SK-N-SH (cell line): ENCODE measurements around the gene KRTAP22-2. TPM values are rescaled to one million over a fixed set of nuclear protein-coding genes. Genes with fewer than 3 reads are reported as not detected.

Source experiments
- CTCF ChIA-PET: fragments of 300-600, 350-600 bp; formaldehyde crosslinking; extraction: SDS; loops from one replicate; lab custom pipeline; 2021; lab: Yijun Ruan, JAX
- POLR2A ChIA-PET: fragments of 350-600 bp; sonication (Branson Sonifier 250); formaldehyde crosslinking; extraction: SDS; loops from one replicate; lab custom pipeline; 2020; ENCODE audit warnings: antibody characterized with exemption, inconsistent platforms; lab: Yijun Ruan, JAX
- DNase-seq: peaks from one replicate; pipeline ENCODE4 v3.0.0; 2012
- H2AFZ ChIP-seq: fragments of 200-600 bp; sonication (generic); 2 replicates; pipeline ENCODE4 v1.8.1; 2016; ENCODE audit warnings: antibody characterized with exemption, mild to moderate bottlenecking, low read depth
- H3F3A ChIP-seq: fragments of 200-600 bp; sonication (generic); replicated peaks from 2 replicates; pipeline ENCODE3; 2016; ENCODE audit warnings: antibody characterized with exemption, mild to moderate bottlenecking; ENCODE audit not compliant: insufficient read depth
- H3K27ac ChIP-seq, 2 experiments: fragments of 200-500 bp in 1 of 2; fragments of 200-600 bp in 1 of 2; sonication (Bioruptor generic) in 1 of 2; sonication (generic), shearing (Covaris generic) in 1 of 2; 2 replicates each; pipeline versions ENCODE4 v1.5.1 to v1.6.1; 2014 to 2016; ENCODE audit warnings: low read depth in 2 of 2, inconsistent platforms in 1 of 2, low read length in 1 of 2, mild to moderate bottlenecking in 1 of 2, mixed read lengths in 1 of 2
- H3K27me3 ChIP-seq: fragments of 200-600 bp; sonication (generic), shearing (Covaris generic); 2 replicates; pipeline ENCODE4 v1.6.1; 2016; ENCODE audit warnings: mixed run types; ENCODE audit not compliant: insufficient read depth
- H3K36me3 ChIP-seq, 2 experiments: fragments of 200-500 bp in 1 of 2; fragments of 200-600 bp in 1 of 2; sonication (Bioruptor generic) in 1 of 2; sonication (generic) in 1 of 2; replicated peaks in 1 of 2; 2 replicates each; pipeline versions ENCODE3 to v1.5.1; 2014 to 2016; ENCODE audit warnings: low read length in 1 of 2, mild to moderate bottlenecking in 1 of 2; ENCODE audit not compliant: insufficient read depth in 2 of 2, control insufficient read depth in 1 of 2
- H3K4me1 ChIP-seq, 2 experiments: fragments of 200-500 bp in 1 of 2; fragments of 200-600 bp in 1 of 2; sonication (Bioruptor generic) in 1 of 2; sonication (generic), shearing (Covaris generic) in 1 of 2; 2 replicates each; pipeline versions ENCODE4 v1.5.1 to v1.6.1; 2014 to 2016; ENCODE audit warnings: low read depth in 1 of 2, low read length in 1 of 2, mixed run types in 1 of 2; ENCODE audit not compliant: insufficient read depth in 2 of 2, control insufficient read depth in 1 of 2
- H3K4me2 ChIP-seq: fragments of 200-600 bp; sonication (generic), shearing (Covaris generic); 2 replicates; pipeline ENCODE4 v1.6.1; 2017; ENCODE audit warnings: mixed run types
- H3K4me3 ChIP-seq, 2 experiments: fragments of 200-500 bp in 1 of 2; fragments of 200-600 bp in 1 of 2; sonication (Bioruptor generic) in 1 of 2; sonication (generic), shearing (Covaris generic) in 1 of 2; 2 replicates each; pipeline versions ENCODE4 v1.5.1 to v1.8.1; 2014 to 2016; ENCODE audit warnings: low read depth in 2 of 2, inconsistent platforms in 1 of 2, low read length in 1 of 2, mild to moderate bottlenecking in 1 of 2, mixed read lengths in 1 of 2, moderate library complexity in 1 of 2
- H3K79me2 ChIP-seq: fragments of 200-600 bp; sonication (generic); 2 replicates; pipeline ENCODE4 v1.8.1; 2017; ENCODE audit warnings: mild to moderate bottlenecking; ENCODE audit not compliant: insufficient read depth
- H3K9ac ChIP-seq: fragments of 200-600 bp; sonication (generic); 2 replicates; pipeline ENCODE4 v1.6.1; 2017; ENCODE audit warnings: mixed run types
- H3K9me2 ChIP-seq: fragments of 200-600 bp; sonication (generic); 2 replicates; pipeline ENCODE4 v1.6.1; 2017; ENCODE audit warnings: mixed run types
- H3K9me3 ChIP-seq: fragments of 200-600 bp; sonication (generic); 2 replicates; pipeline ENCODE4 v1.6.1; 2017; ENCODE audit warnings: mixed run types, mild to moderate bottlenecking, moderate library complexity
- H4K20me1 ChIP-seq: fragments of 200-600 bp; sonication (generic); 2 replicates; pipeline ENCODE4 v1.6.1; 2017; ENCODE audit warnings: mild to moderate bottlenecking, mixed run types; ENCODE audit not compliant: insufficient read depth
- CTCF ChIP-seq: fragments of 200-600 bp; sonication (generic); IDR thresholded peaks from 2 replicates; pipeline ENCODE4 v1.6.1; 2017; ENCODE audit warnings: antibody characterized with exemption, mild to moderate bottlenecking, moderate library complexity
- ELF1 ChIP-seq: IDR thresholded peaks from 2 replicates; pipeline ENCODE4 v1.4.0; 2012
- EP300 ChIP-seq, 2 experiments: IDR thresholded peaks; 2 replicates each; pipeline versions ENCODE4 v1.4.0 to v1.6.1; 2012; ENCODE audit warnings: borderline replicate concordance in 1 of 2, low read depth in 1 of 2, low read length in 1 of 2
- FOSL2 ChIP-seq: IDR thresholded peaks from 2 replicates; pipeline ENCODE4 v1.4.0; 2012; ENCODE audit warnings: low read depth, mild to moderate bottlenecking, moderate library complexity, borderline replicate concordance
- FOXJ3 ChIP-seq: sonication (generic); formaldehyde crosslinking; IDR thresholded peaks from 2 replicates; pipeline ENCODE4 v1.5.1; 2020; ENCODE audit warnings: mild to moderate bottlenecking, missing genetic modification reagents
- GABPA ChIP-seq: IDR thresholded peaks from 2 replicates; pipeline ENCODE4 v1.4.0; 2012; ENCODE audit warnings: low read depth, mild to moderate bottlenecking
- IRF3 ChIP-seq: fragments of 150-350 bp; IDR thresholded peaks from 2 replicates; pipeline ENCODE4 v1.6.1; 2016; ENCODE audit warnings: mild to moderate bottlenecking, low read depth, low read length
- JUND ChIP-seq: IDR thresholded peaks from 2 replicates; pipeline ENCODE4 v1.4.0; 2012
- MAX ChIP-seq: IDR thresholded peaks from 2 replicates; pipeline ENCODE4 v1.4.0; 2012; ENCODE audit warnings: low read depth
- MXI1 ChIP-seq: IDR thresholded peaks from 2 replicates; pipeline ENCODE4 v1.6.1; 2012; ENCODE audit warnings: mild to moderate bottlenecking, low read depth, low read length, improper control_type of control experiment
- NFIC ChIP-seq: IDR thresholded peaks from 2 replicates; pipeline ENCODE4 v1.4.0; 2012; ENCODE audit warnings: borderline replicate concordance
- NRF1 ChIP-seq: IDR thresholded peaks from 2 replicates; pipeline ENCODE4 v1.6.1; 2012; ENCODE audit warnings: low read depth, mild to moderate bottlenecking, low read length
- POLR2AphosphoS5 ChIP-seq: IDR thresholded peaks from 2 replicates; pipeline ENCODE4 v1.6.1; 2012; ENCODE audit warnings: low read depth, low read length
- RAD21 ChIP-seq: IDR thresholded peaks from 2 replicates; pipeline ENCODE4 v1.6.1; 2012; ENCODE audit warnings: mild to moderate bottlenecking, low read length
- RCOR1 ChIP-seq: fragments of 150-350 bp; IDR thresholded peaks from 2 replicates; pipeline ENCODE4 v1.6.1; 2017; ENCODE audit warnings: antibody characterized with exemption, low read length
- RXRA ChIP-seq: IDR thresholded peaks from 2 replicates; pipeline ENCODE4 v1.4.0; 2012; ENCODE audit warnings: low read depth, mild to moderate bottlenecking, borderline replicate concordance
- SMC3 ChIP-seq: IDR thresholded peaks from 2 replicates; pipeline ENCODE4 v1.6.1; 2012; ENCODE audit warnings: low read depth, low read length, improper control_type of control experiment
- TCF12 ChIP-seq: IDR thresholded peaks from 2 replicates; pipeline ENCODE4 v1.4.0; 2012
- TEAD4 ChIP-seq: IDR thresholded peaks from 2 replicates; pipeline ENCODE4 v1.4.0; 2012; ENCODE audit warnings: mild to moderate bottlenecking, borderline replicate concordance; ENCODE audit not compliant: insufficient read depth
- USF1 ChIP-seq: IDR thresholded peaks from 2 replicates; pipeline ENCODE4 v1.4.0; 2012; ENCODE audit warnings: low read depth, borderline replicate concordance
- ZBTB33 ChIP-seq: IDR thresholded peaks from 2 replicates; pipeline ENCODE4 v1.4.0; 2012; ENCODE audit warnings: low read depth, borderline replicate concordance
- WGBS: methylation state at CpG from one replicate; pipeline ENCODE4 v1.1.6; 2017; ENCODE audit warnings: low lambda C conversion rate; 5-methylcytosine and 5-hydroxymethylcytosine counted together
- polyA plus RNA-seq, 3 experiments: library from polyadenylated mRNA; depleted of rRNA; stranded (reverse); fragments of >200 nt; gene quantifications; 2 replicates each; pipeline ENCODE4 v1.2.3, GENCODE V29; 2012

The KRTAP22-2 gene
- not detected in 2 replicates for polyA plus RNA-seq (2012; rRNA removed)
- polyA plus RNA-seq (2012; cell fraction: cytosol; rRNA removed) = not detected in 2 replicates
- not detected in 2 replicates for polyA plus RNA-seq (2012; cell fraction: nucleus; rRNA removed)

GRCh38 chr21:30590297-30590696 lies at the start of gene KRTAP22-2:
TSS of gene KRTAP22-2 (minus strand) at chr21:30590397.
- Histone ChIP-seq H3K9me2 (no peaks in the 10 kb centered on the region), H3K27ac (no peak within 1 kb of the TSS), H3K4me3 (no peak within 1 kb of the TSS), H3K27me3 (no peaks in the 10 kb centered on the region), H3K9ac (no peak within 1 kb of the TSS), H2AFZ (no peak within 1 kb of the TSS), H3K9me3 (no peaks in the 10 kb centered on the region), H3F3A (no peaks in the 10 kb centered on the region), H3K4me1 (no peaks in the 10 kb centered on the region), H4K20me1 (no peaks in the 10 kb centered on the region), H3K36me3 (no peaks in the 10 kb centered on the region), H3K79me2 (no peaks in the 10 kb centered on the region), H3K4me2 (no peak within 1 kb of the TSS)
- TF ChIP-seq NFIC (no peak), RAD21 (no peak), SMC3 (no peak), USF1 (no peak), ZBTB33 (no peak), POLR2AphosphoS5 (no peak), RCOR1 (no peak), FOSL2 (no peak), JUND (no peak), FOXJ3 (CRISPR knock-in tag) (no peak), MXI1 (no peak), MAX (no peak), TCF12 (no peak), EP300 (IDR thresholded peaks at IDR 0.05; ENCODE audit: borderline replicate concordance in 1 of 2, low read depth in 1 of 2, low read length in 1 of 2) (no peak), TEAD4 (no peak), NRF1 (no peak), RXRA (no peak), GABPA (no peak), ELF1 (no peak)
- no peak for DNase-seq
- ChIA-PET CTCF (no interaction called here), POLR2A (no interaction called here)

- POLR2A ChIA-PET = no interaction called here
- DNase-seq = no peak
- no peak for TF ChIP-seq POLR2AphosphoS5
- TF ChIP-seq ZBTB33 = no peak
- no peak for TF ChIP-seq GABPA
- TF ChIP-seq IRF3 = no peak
- TF ChIP-seq CTCF = no peak
- TF ChIP-seq NRF1 = no peak
- no peak for TF ChIP-seq ELF1
Observed at GRCh38 chr21:30638686-30639085, 48.5 kb upstream of the KRTAP22-2 start.

More at GRCh38 chr21:30638686-30639085, 48.5 kb upstream of the KRTAP22-2 start:
- CTCF ChIA-PET = no interaction called here
- H3K27ac ChIP-seq = no peak overlapping the region
- no peak overlapping the region for H3K4me2 ChIP-seq
- no peak overlapping the region for H2AFZ ChIP-seq
- no peaks in the 10 kb centered on the region; the same call in 1 of the 2 replicates for H3K27me3 ChIP-seq
- H3F3A ChIP-seq = no peaks in the 10 kb centered on the region
- H3K9ac ChIP-seq = no peak overlapping the region
- no peak overlapping the region for H3K4me3 ChIP-seq
- no peaks in the 10 kb centered on the region for H3K4me1 ChIP-seq
- no peaks in the 10 kb centered on the region for H3K79me2 ChIP-seq
- H3K9me2 ChIP-seq = no peaks in the 10 kb centered on the region
- 13% methylated on average over 3 of the region's 3 CpGs for WGBS
- H3K9me3 ChIP-seq = no peaks in the 10 kb centered on the region
- H4K20me1 ChIP-seq = no peaks in the 10 kb centered on the region
- no peaks in the 10 kb centered on the region for H3K36me3 ChIP-seq
